ENCODE results near the gene MINK1.
"Not testable (repeated sequence)": the region's sequence is repeated elsewhere in the genome, so short reads cannot be mapped to it uniquely, and the experiment has no call there.

Gene MINK1

GRCh38 chr17:4850246-4850645 lies 17.1 kb downstream of the MINK1 start:
- no peak for DNase-seq

- no peak for DNase-seq
Measured at GRCh38 chr17:4851084-4851483, 17.9 kb downstream of the MINK1 start.

- DNase-seq = no peak
Measured at GRCh38 chr17:4852567-4853207, 19.5 kb downstream of the MINK1 start.

GRCh38 chr17:4853208-4853671 lies 20.1 kb downstream of the MINK1 start:
- no peak for DNase-seq

- no peak for DNase-seq
Measured at GRCh38 chr17:4854111-4854681, 21.1 kb downstream of the MINK1 start.

GRCh38 chr17:4856271-4856936 lies 23.3 kb downstream of the MINK1 start:
- no peak for DNase-seq

- no peak for DNase-seq
Measured at GRCh38 chr17:4856937-4857314, 23.8 kb downstream of the MINK1 start.

- not testable (repeated sequence) for DNase-seq
Measured at GRCh38 chr17:4857347-4857746, 24.2 kb downstream of the MINK1 start.

GRCh38 chr17:4858068-4858881 lies 25.1 kb downstream of the MINK1 start:
- DNase-seq = no peak

- no peak for DNase-seq
Measured at GRCh38 chr17:4858882-4859260, 25.7 kb downstream of the MINK1 start.

GRCh38 chr17:4859816-4860625 lies 26.9 kb downstream of the MINK1 start:
- DNase-seq = no peak

GRCh38 chr17:4860651-4861050 lies 27.5 kb downstream of the MINK1 start:
- DNase-seq = no peak

GRCh38 chr17:4861052-4861451 lies 27.9 kb downstream of the MINK1 start:
- DNase-seq = no peak

- no peak for DNase-seq
Measured at GRCh38 chr17:4862720-4863119, 29.6 kb downstream of the MINK1 start.

GRCh38 chr17:4863321-4863720 lies 30.2 kb downstream of the MINK1 start:
- DNase-seq = no peak

GRCh38 chr17:4867535-4867934 lies 34.4 kb downstream of the MINK1 start:
- DNase-seq = not testable (repeated sequence)

- DNase-seq = not testable (repeated sequence)
Measured at GRCh38 chr17:4869058-4869998, 36.2 kb downstream of the MINK1 start.

- DNase-seq = no peak
Measured at GRCh38 chr17:4870855-4871254, 37.7 kb downstream of the MINK1 start.

- no peak for DNase-seq
Measured at GRCh38 chr17:4872786-4873185, 39.6 kb downstream of the MINK1 start.

- no peak for DNase-seq
Measured at GRCh38 chr17:4877089-4877488, 43.9 kb downstream of the MINK1 start.

GRCh38 chr17:4879601-4880000 lies 46.5 kb downstream of the MINK1 start:
- no peak for DNase-seq

All from SIG-M5 (cell line).